GM20000 (cell line): ENCODE measurements around the gene ARFGEF2.
"Not testable (repeated sequence)": the region's sequence is repeated elsewhere in the genome, so short reads cannot be mapped to it uniquely, and the experiment has no call there.

Source experiments
- DNase-seq: peaks from one replicate; pipeline ENCODE4 v3.0.0; 2012; ENCODE audit warnings: low spot score
- TF ChIP-seq, protein P1 (sequence below): IDR thresholded peaks from 2 replicates; pipeline ENCODE4 v1.5.1; 2012; ENCODE audit warnings: mild to moderate bottlenecking, control low read depth; ENCODE audit errors: extremely low read depth, missing control alignments

ARFGEF2 gene

GRCh38 chr20:49024220-49024619 is 102.7 kb downstream of the ARFGEF2 start:
- TF ChIP-seq, protein P1, sequence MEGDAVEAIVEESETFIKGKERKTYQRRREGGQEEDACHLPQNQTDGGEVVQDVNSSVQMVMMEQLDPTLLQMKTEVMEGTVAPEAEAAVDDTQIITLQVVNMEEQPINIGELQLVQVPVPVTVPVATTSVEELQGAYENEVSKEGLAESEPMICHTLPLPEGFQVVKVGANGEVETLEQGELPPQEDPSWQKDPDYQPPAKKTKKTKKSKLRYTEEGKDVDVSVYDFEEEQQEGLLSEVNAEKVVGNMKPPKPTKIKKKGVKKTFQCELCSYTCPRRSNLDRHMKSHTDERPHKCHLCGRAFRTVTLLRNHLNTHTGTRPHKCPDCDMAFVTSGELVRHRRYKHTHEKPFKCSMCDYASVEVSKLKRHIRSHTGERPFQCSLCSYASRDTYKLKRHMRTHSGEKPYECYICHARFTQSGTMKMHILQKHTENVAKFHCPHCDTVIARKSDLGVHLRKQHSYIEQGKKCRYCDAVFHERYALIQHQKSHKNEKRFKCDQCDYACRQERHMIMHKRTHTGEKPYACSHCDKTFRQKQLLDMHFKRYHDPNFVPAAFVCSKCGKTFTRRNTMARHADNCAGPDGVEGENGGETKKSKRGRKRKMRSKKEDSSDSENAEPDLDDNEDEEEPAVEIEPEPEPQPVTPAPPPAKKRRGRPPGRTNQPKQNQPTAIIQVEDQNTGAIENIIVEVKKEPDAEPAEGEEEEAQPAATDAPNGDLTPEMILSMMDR: no peak
- no peak for DNase-seq

- DNase-seq: not testable (repeated sequence)
Measured at GRCh38 chr20:49028177-49028576, 106.7 kb downstream of the ARFGEF2 start.

DNA sequence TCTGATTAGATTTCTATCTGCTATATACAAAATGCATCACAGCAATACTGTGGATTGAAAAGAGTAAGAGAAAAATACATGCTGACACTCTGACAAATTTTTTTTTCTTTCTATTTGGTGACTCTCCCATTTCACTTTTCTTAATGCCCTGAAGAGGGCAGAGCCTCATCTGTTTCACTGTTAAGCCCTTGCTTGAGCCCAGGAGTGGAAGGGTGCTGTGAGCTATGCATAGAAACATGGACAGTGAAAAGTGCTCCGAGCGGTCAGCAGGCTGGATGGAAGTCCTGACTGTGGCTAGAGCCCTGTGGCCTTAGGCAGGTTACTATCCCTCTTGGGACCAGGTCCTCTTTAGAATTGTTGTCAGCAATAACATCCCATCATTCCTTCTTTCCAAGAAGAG is 107.2 kb downstream of the ARFGEF2 start:
- TF ChIP-seq, protein P1: no peak
- no peak for DNase-seq

- DNase-seq: no peak
- TF ChIP-seq, protein P1: no peak
Measured at GRCh38 chr20:49029203-49029602, 107.7 kb downstream of the ARFGEF2 start.

DNA sequence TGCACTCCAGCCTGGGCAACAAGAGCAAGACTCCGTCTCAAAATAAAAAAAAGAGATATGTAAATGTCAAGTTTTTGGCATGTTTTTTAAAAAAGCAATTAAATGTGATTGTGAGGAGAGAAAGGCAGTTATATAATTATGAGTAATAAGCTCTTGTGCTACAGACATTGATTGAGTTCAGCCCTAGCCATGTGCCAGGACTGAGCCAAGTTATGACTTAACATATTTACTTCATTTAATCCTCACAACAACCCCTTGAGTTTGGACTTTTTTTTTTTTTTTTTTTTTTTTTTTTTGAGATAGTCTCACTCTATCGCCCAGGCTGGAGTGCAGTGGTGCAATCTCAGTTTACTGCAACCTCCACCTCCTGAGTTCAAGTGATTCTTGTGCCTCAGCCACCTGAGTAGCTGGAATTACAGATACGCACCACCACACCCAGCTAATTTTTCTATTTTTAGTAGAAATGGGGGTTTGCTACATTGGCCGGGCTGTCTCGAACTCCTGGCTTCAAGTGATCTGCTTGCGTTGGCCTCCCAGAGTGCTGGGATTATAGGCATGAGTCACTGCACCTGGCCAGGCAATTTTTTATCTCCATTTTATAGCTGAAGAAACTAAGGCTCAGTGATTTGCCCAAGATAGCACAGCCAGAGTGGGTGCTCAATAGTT is 109.6 kb downstream of the ARFGEF2 start:
- DNase-seq: no peak
- TF ChIP-seq, protein P1: no peak

DNA sequence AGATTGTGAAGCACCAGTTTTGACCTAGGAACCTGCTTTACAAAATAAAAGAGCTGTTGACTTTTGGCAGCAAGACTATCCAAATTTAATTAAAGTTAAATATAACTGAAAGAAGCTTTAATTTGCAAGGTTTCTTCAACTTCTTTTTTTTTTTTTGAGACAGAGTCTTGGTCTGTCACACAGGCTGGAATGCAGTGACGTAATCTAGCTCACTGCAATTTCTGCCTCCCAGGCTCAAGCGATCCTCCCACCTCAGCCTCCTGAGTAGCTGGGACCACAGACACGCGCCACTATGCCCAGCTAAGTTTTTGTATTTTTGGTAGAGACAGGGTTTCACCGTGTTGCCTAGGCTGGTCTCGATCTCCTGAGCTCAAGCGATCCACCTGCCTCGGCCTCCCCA is 110.9 kb downstream of the ARFGEF2 start:
- DNase-seq: no peak
- TF ChIP-seq, protein P1: no peak

GRCh38 chr20:49034070-49034732 is 112.7 kb downstream of the ARFGEF2 start:
- DNase-seq: no peak
- TF ChIP-seq, protein P1: no peak

DNA sequence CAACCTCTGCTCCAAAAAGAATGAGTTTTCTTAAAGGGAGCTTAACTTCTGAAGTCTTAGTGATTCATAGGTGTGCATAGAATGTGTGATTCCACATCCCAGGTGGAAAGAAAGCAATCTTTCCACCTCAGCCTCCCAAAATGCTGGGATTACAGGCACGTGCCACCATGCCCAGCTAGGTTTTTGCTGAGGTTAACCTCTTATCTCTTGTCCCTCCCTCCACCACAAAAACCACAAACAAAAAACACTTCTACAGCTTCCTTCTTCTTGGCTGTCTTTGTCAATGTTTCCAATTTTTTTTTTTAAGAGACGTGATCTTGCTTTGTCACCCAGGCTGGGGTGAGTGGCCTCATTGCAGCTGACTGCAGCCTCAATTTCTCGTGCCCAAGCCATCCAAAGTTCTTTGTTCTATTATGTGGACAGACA is 116.5 kb downstream of the ARFGEF2 start:
- TF ChIP-seq, protein P1: no peak
- DNase-seq: no peak
